Heart right ventricle (tissue), 16 donors: Measurements from ENCODE around the gene BCKDHB. TPM values are rescaled to one million over a fixed set of nuclear protein-coding genes. Genes with fewer than 3 reads are reported as not detected.

Experiments used
- ATAC-seq, 8 donors: fragments of 200-7000 bp; cut with Tn5 transposase; one replicate each; pipeline ENCODE4 v1.9.1; 2020; ENCODE audit warnings: mild to moderate bottlenecking in 8 of 8, moderate library complexity in 8 of 8, moderate number of reproducible peaks in 1 of 8
- DNase-seq, 2 donors: peaks; one replicate each; pipeline ENCODE4 v3.0.0-alpha.2; 2020
- H3K27ac ChIP-seq, 10 donors: fragments of 200-600 bp; sonication (generic) in 2 of 10; one replicate each; pipeline versions ENCODE4 v1.5.0 to v1.8.0; 2020 to 2022; ENCODE audit warnings: mild to moderate bottlenecking in 3 of 10
- H3K27me3 ChIP-seq, 7 donors: fragments of 200-600 bp; one replicate each; pipeline ENCODE4 v1.8.0; 2021 to 2022; ENCODE audit warnings: mild to moderate bottlenecking in 2 of 7
- H3K36me3 ChIP-seq, 9 donors: fragments of 200-600 bp; sonication (generic) in 1 of 9; one replicate each; pipeline versions ENCODE4 v1.5.0 to v1.8.0; 2020 to 2022; ENCODE audit warnings: mild to moderate bottlenecking in 2 of 9
- H3K4me1 ChIP-seq, 9 donors: fragments of 200-600 bp; sonication (generic) in 1 of 9; one replicate each; pipeline versions ENCODE4 v1.5.0 to v1.8.0; 2020 to 2022; ENCODE audit warnings: mild to moderate bottlenecking in 4 of 9
- H3K4me3 ChIP-seq, 10 donors: fragments of 200-600 bp; sonication (generic) in 2 of 10; one replicate each; pipeline versions ENCODE4 v1.5.0 to v1.8.0; 2020 to 2022; ENCODE audit warnings: mild to moderate bottlenecking in 7 of 10, moderate library complexity in 2 of 10
- H3K9me3 ChIP-seq, 11 donors: fragments of 200-600 bp in 10 of 11; sonication (generic) in 2 of 11; one replicate each; pipeline versions ENCODE4 v1.5.0 to v1.8.0; 2013 to 2022; ENCODE audit warnings: mild to moderate bottlenecking in 2 of 11, control low read depth in 1 of 11, moderate library complexity in 1 of 11
- CTCF ChIP-seq, 9 donors: fragments of 200-600 bp; sonication (generic) in 2 of 9; IDR thresholded peaks; one replicate each; pipeline versions ENCODE4 v1.5.0 to v1.8.0; 2021 to 2022; ENCODE audit warnings: antibody characterized with exemption in 9 of 9, mild to moderate bottlenecking in 5 of 9, moderate library complexity in 1 of 9
- WGBS, 2 donors: extraction: QIAGEN DNeasy Blood & Tissue Kit; methylation state at CpG; one replicate each; pipeline ENCODE4 v1.1.7; 2013; ENCODE audit warnings: inconsistent platforms in 1 of 2; 5-methylcytosine and 5-hydroxymethylcytosine counted together
- intact Hi-C, 10 donors: fragments of 100-400 bp; cut with DNase I; formaldehyde crosslinking; loops; one replicate each; pipeline versions ENCODE4 v1.11.1 to v1.14.2; 2022
- polyA plus RNA-seq, 2 donors: library from polyadenylated mRNA; stranded (reverse); fragments of 200-250 nt; gene quantifications; one replicate each; pipeline ENCODE4 v1.2.3, GENCODE V29; 2013
- total RNA-seq, 10 donors: library from RNA; stranded (reverse); fragmentation: NEBNext Ultra II Directional in 3 of 10; extraction: Animal tissue kit (Norgen Biotek cat#: 25700) in 3 of 10; gene quantifications; one replicate each; pipeline versions ENCODE4 v1.2.1 to v1.2.4, GENCODE V29; 2021 to 2023
- donor health status: Arrhythmogenic right ventricular cardiomyopathy.
- donor health status: ischemic (EF 13 %, LVEDD 7.1; RV severe dilation, severe dysfunction).
- donor health status: healthy with polysubstance abuse.
- donor health status: DM: no; HTN: yes; CAD: no.
- donor health status: DM: no; HTN: no; CAD: no.
- donor health status: ischemic (EF 25% LVEDD 6.9; RV normal size, moderate dysfunction).
- donor health status: ischemic (EF 25% LVEDD 5.7; RV mildly dilated, moderate dysfunction).
- donor health status: healthy.
- donor health status: DM: yes; HTN: yes; CAD: no.
- donor health status: Ischemic cardiomyopathy.
- donor health status: ischemic (EF 35%, LVEDD 5.7; RV mildly dilated, moderate dysfunction).
- donor health status: nonischemic (EF 11% LVEDD 7.7; RV severe dilation, severe dysfunction).
- donor health status: DM: yes; HTN: yes; CAD: no.
- donor health status: PGD.
- donor health status: ischemic (EF 29% LVEDD 5.4; RV normal size, mild dysfunction).
- donor health status: nonischemic (EF 23%, LVEDD 6.1; RV moderate dilation, normal function).

The BCKDHB gene
- total and polyA plus RNA-seq, 12 donors: 7.1 to 46.4 (median 31.2) TPM

- Histone ChIP-seq H3K27ac (no peak overlapping the region), H3K4me3 (no peak overlapping the region), H3K27me3 (no peaks in the 10 kb centered on the region), H3K4me1 (peaks cover 0 to 15% (median 5%) of the 10 kb centered on the region in 9 donors), H3K36me3 (no peaks in the 10 kb centered on the region), H3K9me3 (no peaks in the 10 kb centered on the region)
- no peak for TF ChIP-seq CTCF (IDR thresholded peaks at IDR 0.05)
- DNase-seq (no peak), ATAC-seq (no peak)
- intact Hi-C loops: no loop called here
Observed at GRCh38 chr6:80254716-80255115, 148.2 kb downstream of the BCKDHB start.

GRCh38 chr6:80256691-80257090 is 150.2 kb downstream of the BCKDHB start:
- H3K4me3 ChIP-seq: no peak overlapping the region
- DNase-seq (no peak), ATAC-seq (no peak)
- intact Hi-C loops: no loop called here
- H3K27me3 ChIP-seq: no peaks in the 10 kb centered on the region
- no peak overlapping the region for H3K27ac ChIP-seq
- no peaks in the 10 kb centered on the region for H3K36me3 ChIP-seq
- H3K4me1 ChIP-seq: peaks cover 0 to 6% (median 0%) of the 10 kb centered on the region in 9 donors
- H3K9me3 ChIP-seq: no peaks in the 10 kb centered on the region
- TF ChIP-seq CTCF (IDR thresholded peaks at IDR 0.05): no peak

- Histone ChIP-seq H3K27me3 (no peaks in the 10 kb centered on the region), H3K27ac (no peak overlapping the region), H3K4me3 (no peak overlapping the region), H3K9me3 (no peaks in the 10 kb centered on the region), H3K36me3 (no peaks in the 10 kb centered on the region), H3K4me1 (no peaks in the 10 kb centered on the region)
- WGBS, 2 donors: 97 to 99% methylated on average over 4 of the region's 4 CpGs
- intact Hi-C loops: no loop called here
- no peak for DNase-seq
- no peak for TF ChIP-seq CTCF (IDR thresholded peaks at IDR 0.05)
- no peak for ATAC-seq
Observed at GRCh38 chr6:80259118-80259517, 152.6 kb downstream of the BCKDHB start.

GRCh38 chr6:80263585-80263984 is 157.1 kb downstream of the BCKDHB start:
- whole genome bisulfite sequencing, 2 donors: 67 to 69% methylated on average over 3 of the region's 3 CpGs
- no peak for TF ChIP-seq CTCF (IDR thresholded peaks at IDR 0.05)
- Histone ChIP-seq H3K9me3 (no peaks in the 10 kb centered on the region), H3K4me3 (no peak overlapping the region), H3K27me3 (no peaks in the 10 kb centered on the region), H3K36me3 (no peaks in the 10 kb centered on the region), H3K4me1 (no peaks in the 10 kb centered on the region), H3K27ac (no peak overlapping the region)
- ATAC-seq (peak in 3 of 8 donors; percentile 33 to 35 (median 34)), DNase-seq (peak in 1 of 2 donors; percentile 7)
- intact Hi-C loops: no loop called here
